DMS114 treated with DMSO at 0.1 percent for 48 hours (cell line): ENCODE data around the gene WWOX.

Experiments used
- DNase-seq: peaks from one replicate; lab custom pipeline; 2025; ENCODE audit not compliant: unreplicated experiment; lab: John Stamatoyannopoulos, UW

WWOX gene

GRCh38 chr16:78386557-78387324 is 287.3 kb downstream of the WWOX start:
- no peak for DNase-seq

- no peak for DNase-seq
Measured at GRCh38 chr16:78389009-78389498, 289.6 kb downstream of the WWOX start.

GRCh38 chr16:78390092-78390491 is 290.6 kb downstream of the WWOX start:
- no peak for DNase-seq

GRCh38 chr16:78390508-78391324 is 291.3 kb downstream of the WWOX start:
- no peak for DNase-seq

GRCh38 chr16:78392585-78393195 is 293.2 kb downstream of the WWOX start:
- no peak for DNase-seq

- DNase-seq = no peak
Measured at GRCh38 chr16:78395035-78395434, 295.6 kb downstream of the WWOX start.

- DNase-seq = no peak
Measured at GRCh38 chr16:78396046-78396445, 296.6 kb downstream of the WWOX start.

- no peak for DNase-seq
Measured at GRCh38 chr16:78396673-78397072, 297.2 kb downstream of the WWOX start.

GRCh38 chr16:78399384-78399783 is 299.9 kb downstream of the WWOX start:
- no peak for DNase-seq

- DNase-seq = no peak
Measured at GRCh38 chr16:78402833-78403232, 303.4 kb downstream of the WWOX start.

GRCh38 chr16:78405040-78405439 is 305.6 kb downstream of the WWOX start:
- DNase-seq = no peak

GRCh38 chr16:78405833-78406232 is 306.4 kb downstream of the WWOX start:
- no peak for DNase-seq

GRCh38 chr16:78407191-78407590 is 307.7 kb downstream of the WWOX start:
- DNase-seq = no peak

- DNase-seq = no peak
Measured at GRCh38 chr16:78413651-78414050, 314.2 kb downstream of the WWOX start.

- no peak for DNase-seq
Measured at GRCh38 chr16:78415013-78415412, 315.6 kb downstream of the WWOX start.

GRCh38 chr16:78415669-78416068 is 316.2 kb downstream of the WWOX start:
- no peak for DNase-seq

- DNase-seq = no peak
Measured at GRCh38 chr16:78416400-78416799, 316.9 kb downstream of the WWOX start.

GRCh38 chr16:78421181-78421708 is 321.8 kb downstream of the WWOX start:
- no peak for DNase-seq

GRCh38 chr16:78425281-78425680 is 325.8 kb downstream of the WWOX start:
- DNase-seq = no peak

GRCh38 chr16:78425891-78426510 is 326.5 kb downstream of the WWOX start:
- no peak for DNase-seq

- DNase-seq = no peak
Measured at GRCh38 chr16:78428193-78428592, 328.7 kb downstream of the WWOX start.
